Thyroid gland (tissue), 4 donors: ENCODE data around the gene CHST9. TPM values are rescaled to one million over a fixed set of nuclear protein-coding genes. Genes with fewer than 3 reads are reported as not detected.

Source experiments
- DNase-seq, 2 donors: peaks; one replicate each; pipeline ENCODE4 v3.0.0-alpha.2; 2019
- H3K27ac ChIP-seq, 3 donors: fragments of 200-600 bp; sonication (generic); 1 replicate in 2 of 3; 2 replicates in 1 of 3; pipeline ENCODE4 v1.5.1; 2016 to 2019; ENCODE audit warnings: mild to moderate bottlenecking in 1 of 3, moderate library complexity in 1 of 3
- H3K27me3 ChIP-seq: fragments of 200-600 bp; sonication (generic); one replicate; pipeline ENCODE4 v1.5.1; 2019
- H3K36me3 ChIP-seq, 2 donors: fragments of 200-600 bp; sonication (generic); one replicate each; pipeline ENCODE4 v1.5.1; 2016 to 2019
- H3K4me1 ChIP-seq, 2 donors: fragments of 200-600 bp; sonication (generic); one replicate each; pipeline ENCODE4 v1.5.1; 2017 to 2019
- H3K4me3 ChIP-seq, 3 donors: fragments of 200-600 bp; sonication (generic); replicated peaks in 1 of 3; 1 replicate in 2 of 3; 2 replicates in 1 of 3; pipeline ENCODE4 v1.5.1; 2016; ENCODE audit warnings: mild to moderate bottlenecking in 1 of 3
- H3K9me3 ChIP-seq: fragments of 200-600 bp; sonication (generic); one replicate; pipeline ENCODE4 v1.5.1; 2017
- POLR2A ChIP-seq, 2 donors: fragments of 450-650 bp; IDR thresholded peaks; one replicate each; pipeline ENCODE4 v1.6.1; 2017; ENCODE audit warnings: antibody characterized with exemption in 2 of 2, mild to moderate bottlenecking in 2 of 2, moderate library complexity in 1 of 2
- WGBS, 2 donors: methylation state at CpG; one replicate each; pipeline ENCODE4 v1.1.5; 2017; 5-methylcytosine and 5-hydroxymethylcytosine counted together
- intact Hi-C: fragments of 100-400 bp; cut with DNase I; formaldehyde crosslinking; loops from one replicate; pipeline ENCODE4 v1.15.1; 2023
- total RNA-seq, 4 donors: library from RNA; depleted of rRNA; stranded (reverse); fragments of >200 nt; gene quantifications; one replicate each; pipeline ENCODE4 v1.2.3, GENCODE V29; 2016
- TF ChIP-seq, protein P1 (sequence below), 6 experiments: fragments of 200-600 bp in 3 of 6; fragments of 450-650 bp in 3 of 6; sonication (generic) in 3 of 6; IDR thresholded peaks; one replicate each; pipeline ENCODE4 v1.5.1; 2016 to 2019; ENCODE audit warnings: antibody characterized with exemption in 6 of 6, mild to moderate bottlenecking in 2 of 6, inconsistent platforms in 1 of 6, moderate library complexity in 1 of 6

The CHST9 gene
- total RNA-seq, 4 donors from 2014 or later: under 0.01 to 0.13 (median 0.05) TPM; not detected in 1

DNA sequence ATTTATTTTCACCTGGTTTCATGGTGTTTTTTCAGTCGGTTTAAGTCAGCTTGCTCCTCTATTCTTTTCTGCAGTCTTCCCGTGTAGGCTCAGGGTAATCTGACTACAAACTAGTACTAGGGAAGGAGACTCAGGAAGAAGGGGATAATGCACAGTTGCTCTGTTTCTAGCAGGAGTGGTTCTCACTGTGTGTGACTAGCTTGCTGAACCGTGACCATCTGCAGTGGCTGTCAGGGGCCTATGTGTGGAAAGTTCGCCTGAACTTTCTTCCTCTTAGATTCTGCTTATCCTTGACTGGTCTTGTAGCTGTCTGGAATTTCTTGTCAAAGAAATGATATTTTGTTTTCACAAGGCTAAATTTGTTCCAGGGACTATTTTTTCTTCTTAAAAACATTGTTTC lies 273.3 kb downstream of the CHST9 start:
- DNase-seq: peak; percentile 59 to 67
- intact Hi-C loops: no loop called here
- Histone ChIP-seq H3K9me3 (no peaks in the 10 kb centered on the region), H3K4me1 (peaks cover 8 to 19% of the 10 kb centered on the region in 2 donors), H3K27me3 (no peaks in the 10 kb centered on the region), H3K27ac (peak overlapping the region; percentile 45 to 56 (median 51)), H3K4me3 (no peak overlapping the region), H3K36me3 (no peaks in the 10 kb centered on the region)
- TF ChIP-seq, protein P1, sequence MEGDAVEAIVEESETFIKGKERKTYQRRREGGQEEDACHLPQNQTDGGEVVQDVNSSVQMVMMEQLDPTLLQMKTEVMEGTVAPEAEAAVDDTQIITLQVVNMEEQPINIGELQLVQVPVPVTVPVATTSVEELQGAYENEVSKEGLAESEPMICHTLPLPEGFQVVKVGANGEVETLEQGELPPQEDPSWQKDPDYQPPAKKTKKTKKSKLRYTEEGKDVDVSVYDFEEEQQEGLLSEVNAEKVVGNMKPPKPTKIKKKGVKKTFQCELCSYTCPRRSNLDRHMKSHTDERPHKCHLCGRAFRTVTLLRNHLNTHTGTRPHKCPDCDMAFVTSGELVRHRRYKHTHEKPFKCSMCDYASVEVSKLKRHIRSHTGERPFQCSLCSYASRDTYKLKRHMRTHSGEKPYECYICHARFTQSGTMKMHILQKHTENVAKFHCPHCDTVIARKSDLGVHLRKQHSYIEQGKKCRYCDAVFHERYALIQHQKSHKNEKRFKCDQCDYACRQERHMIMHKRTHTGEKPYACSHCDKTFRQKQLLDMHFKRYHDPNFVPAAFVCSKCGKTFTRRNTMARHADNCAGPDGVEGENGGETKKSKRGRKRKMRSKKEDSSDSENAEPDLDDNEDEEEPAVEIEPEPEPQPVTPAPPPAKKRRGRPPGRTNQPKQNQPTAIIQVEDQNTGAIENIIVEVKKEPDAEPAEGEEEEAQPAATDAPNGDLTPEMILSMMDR (IDR thresholded peaks at IDR 0.05): no peak
- no peak for TF ChIP-seq POLR2A (IDR thresholded peaks at IDR 0.05)
- 14 to 26% methylated on average over 4 of the region's 4 CpGs for WGBS, 2 donors

DNA sequence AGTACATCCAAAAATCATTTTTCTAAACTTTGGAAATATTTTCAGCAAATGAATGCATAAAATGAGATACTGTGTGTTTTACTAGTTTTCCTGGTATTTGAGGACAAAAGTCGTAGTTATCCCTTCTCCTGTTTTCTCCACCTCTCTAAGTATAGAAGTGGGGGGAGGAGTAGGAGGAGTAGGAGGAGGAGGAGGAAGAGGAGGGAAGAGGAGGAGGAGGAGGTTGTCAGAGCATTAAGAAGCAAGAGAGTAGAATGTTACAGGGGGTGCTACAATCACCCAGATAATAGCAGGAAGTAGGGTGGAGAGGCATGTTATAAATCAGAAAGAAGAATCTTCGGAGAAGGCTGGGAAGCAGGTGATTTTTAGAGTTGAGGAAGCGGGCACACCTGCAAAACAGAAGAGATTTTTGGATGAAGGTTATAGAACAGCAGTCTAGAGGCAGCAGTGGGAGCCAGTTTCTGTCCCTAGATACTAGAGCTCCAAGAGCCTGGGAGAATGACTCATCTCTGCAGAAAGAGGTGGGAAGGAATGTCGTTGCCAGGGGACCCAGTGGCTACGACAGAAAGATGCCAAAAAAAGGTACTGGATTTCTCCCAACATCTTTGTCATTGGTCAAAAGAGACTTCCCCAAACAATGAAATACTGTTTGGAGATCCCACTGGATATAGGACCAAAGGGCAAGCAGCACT lies 275.4 kb downstream of the CHST9 start:
- Histone ChIP-seq H3K4me3 (no peak overlapping the region), H3K27ac (no peak overlapping the region), H3K4me1 (peaks cover 8 to 19% of the 10 kb centered on the region in 2 donors), H3K36me3 (no peaks in the 10 kb centered on the region), H3K9me3 (no peaks in the 10 kb centered on the region), H3K27me3 (no peaks in the 10 kb centered on the region)
- peak; percentile 10 to 18 for DNase-seq
- 49 to 61% methylated on average over 5 of the region's 5 CpGs for WGBS, 2 donors
- TF ChIP-seq, protein P1 (IDR thresholded peaks at IDR 0.05): no peak
- no peak for TF ChIP-seq POLR2A (IDR thresholded peaks at IDR 0.05)
- intact Hi-C loops: no loop called here

DNA sequence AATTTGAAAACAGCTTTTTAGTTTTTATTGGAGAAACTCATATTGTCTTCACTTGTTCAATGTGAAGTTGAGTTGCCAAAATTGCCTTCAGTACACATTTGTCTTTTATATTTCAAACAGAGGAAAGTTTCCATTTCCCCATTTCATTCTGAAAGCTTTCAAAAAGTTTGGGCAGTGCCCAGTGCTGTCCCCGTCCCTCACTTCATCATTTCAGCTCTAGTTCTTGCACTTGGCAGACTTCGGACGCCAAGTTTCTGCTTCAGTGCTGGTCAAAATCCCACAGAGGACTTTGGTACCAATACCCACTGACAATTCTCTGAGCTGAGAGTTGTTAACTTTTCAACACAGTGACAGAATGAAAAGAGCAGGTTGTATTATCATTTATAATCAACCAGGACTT lies 276.2 kb downstream of the CHST9 start:
- 49 to 55% methylated on average over 3 of the region's 3 CpGs for WGBS, 2 donors
- no peaks in the 10 kb centered on the region for H3K36me3 ChIP-seq
- intact Hi-C loops: no loop called here
- no peak overlapping the region for H3K27ac ChIP-seq
- peaks cover 8 to 19% of the 10 kb centered on the region in 2 donors for H3K4me1 ChIP-seq
- peak in 1 of 2 donors; percentile 22 for DNase-seq
- no peaks in the 10 kb centered on the region for H3K27me3 ChIP-seq
- H3K4me3 ChIP-seq: no peak overlapping the region
- no peaks in the 10 kb centered on the region for H3K9me3 ChIP-seq
- no peak for TF ChIP-seq POLR2A (IDR thresholded peaks at IDR 0.05)
- TF ChIP-seq, protein P1 (IDR thresholded peaks at IDR 0.05): no peak

DNA sequence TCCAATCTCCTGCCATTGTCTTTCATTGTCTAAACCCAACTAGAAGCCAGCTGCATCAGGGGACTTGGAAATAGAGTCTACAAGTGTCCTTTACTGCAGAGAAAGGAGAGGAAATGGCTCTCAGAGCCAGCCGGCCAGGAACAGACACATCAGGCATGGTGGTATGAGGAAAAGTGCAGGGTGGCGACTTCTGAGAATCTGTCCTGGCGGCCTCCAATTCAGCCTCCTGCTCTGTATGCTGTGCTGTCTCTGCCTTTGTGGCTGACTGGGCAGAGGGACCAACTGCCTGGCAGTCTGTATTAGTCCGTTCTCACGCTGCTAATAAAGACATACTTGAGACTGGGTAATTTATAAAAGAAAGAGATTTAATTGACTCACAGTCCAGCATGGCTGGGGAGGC lies 282.8 kb downstream of the CHST9 start:
- WGBS, 2 donors: 89 to 94% methylated on average over 5 of the region's 5 CpGs
- no peaks in the 10 kb centered on the region for H3K4me1 ChIP-seq
- no peaks in the 10 kb centered on the region for H3K27me3 ChIP-seq
- no peak overlapping the region for H3K27ac ChIP-seq
- TF ChIP-seq POLR2A (IDR thresholded peaks at IDR 0.05): no peak
- TF ChIP-seq, protein P1 (IDR thresholded peaks at IDR 0.05): no peak
- no peak overlapping the region for H3K4me3 ChIP-seq
- no peak for DNase-seq
- no peaks in the 10 kb centered on the region for H3K36me3 ChIP-seq
- intact Hi-C loops: no loop called here
- no peaks in the 10 kb centered on the region for H3K9me3 ChIP-seq

DNA sequence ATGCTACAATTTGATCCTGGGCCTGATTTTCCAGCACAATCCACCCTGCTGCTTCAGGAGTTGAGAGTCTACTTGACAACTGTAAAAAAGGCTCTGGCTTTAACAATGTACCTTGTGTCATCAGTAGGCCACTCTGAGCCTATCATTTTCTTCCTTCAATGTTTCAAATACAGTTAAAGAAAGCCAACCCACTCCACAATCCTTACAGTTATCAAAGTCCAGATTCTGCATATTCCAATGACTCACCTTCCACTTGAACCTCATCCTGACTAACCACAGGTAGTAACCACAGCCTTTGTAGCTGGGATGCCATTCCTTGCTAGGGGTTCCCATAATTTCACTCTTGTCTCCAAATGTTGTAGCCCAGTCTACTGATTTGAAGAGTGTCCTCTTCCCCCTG lies 284.1 kb downstream of the CHST9 start:
- intact Hi-C loops: no loop called here
- Histone ChIP-seq H3K4me1 (no peaks in the 10 kb centered on the region), H3K36me3 (no peaks in the 10 kb centered on the region), H3K27me3 (no peaks in the 10 kb centered on the region), H3K4me3 (no peak overlapping the region), H3K9me3 (no peaks in the 10 kb centered on the region), H3K27ac (no peak overlapping the region)
- TF ChIP-seq, protein P1 (IDR thresholded peaks at IDR 0.05): no peak
- no peak for TF ChIP-seq POLR2A (IDR thresholded peaks at IDR 0.05)
- no peak for DNase-seq
